Hematopoietic multipotent progenitor cell treated with erythropoietin and hydrocortisone succinate and interleukin-3 and kit ligand, for 4 days (in vitro differentiated cells): ENCODE results near the gene FAR2.
"Not testable (repeated sequence)": the region's sequence is repeated elsewhere in the genome, so short reads cannot be mapped to it uniquely, and the experiment has no call there.

Experiments used
- DNase-seq: peaks from one replicate; pipeline ENCODE4 v3.0.0-alpha.2; 2015

Gene FAR2

DNA sequence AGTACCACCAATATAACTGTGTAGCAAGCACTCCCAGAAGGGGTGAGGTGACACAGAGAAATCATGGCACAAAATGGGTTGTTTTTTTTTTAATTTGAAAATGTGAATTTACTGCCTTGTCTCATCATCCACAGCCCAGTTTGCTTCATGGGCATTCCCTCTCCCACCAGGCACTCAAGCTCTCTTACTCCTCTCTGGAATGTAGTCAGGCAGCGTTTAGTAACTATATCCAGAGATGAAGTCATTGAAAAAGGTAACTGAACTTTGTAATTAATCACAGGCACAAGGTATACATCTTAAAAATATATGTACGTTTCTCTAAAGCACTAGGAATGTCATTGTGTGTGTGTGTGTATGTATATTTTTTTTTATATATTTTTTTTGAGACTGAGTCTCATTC lies 91.4 kb downstream of the FAR2 start:
- DNase-seq = no peak

DNA sequence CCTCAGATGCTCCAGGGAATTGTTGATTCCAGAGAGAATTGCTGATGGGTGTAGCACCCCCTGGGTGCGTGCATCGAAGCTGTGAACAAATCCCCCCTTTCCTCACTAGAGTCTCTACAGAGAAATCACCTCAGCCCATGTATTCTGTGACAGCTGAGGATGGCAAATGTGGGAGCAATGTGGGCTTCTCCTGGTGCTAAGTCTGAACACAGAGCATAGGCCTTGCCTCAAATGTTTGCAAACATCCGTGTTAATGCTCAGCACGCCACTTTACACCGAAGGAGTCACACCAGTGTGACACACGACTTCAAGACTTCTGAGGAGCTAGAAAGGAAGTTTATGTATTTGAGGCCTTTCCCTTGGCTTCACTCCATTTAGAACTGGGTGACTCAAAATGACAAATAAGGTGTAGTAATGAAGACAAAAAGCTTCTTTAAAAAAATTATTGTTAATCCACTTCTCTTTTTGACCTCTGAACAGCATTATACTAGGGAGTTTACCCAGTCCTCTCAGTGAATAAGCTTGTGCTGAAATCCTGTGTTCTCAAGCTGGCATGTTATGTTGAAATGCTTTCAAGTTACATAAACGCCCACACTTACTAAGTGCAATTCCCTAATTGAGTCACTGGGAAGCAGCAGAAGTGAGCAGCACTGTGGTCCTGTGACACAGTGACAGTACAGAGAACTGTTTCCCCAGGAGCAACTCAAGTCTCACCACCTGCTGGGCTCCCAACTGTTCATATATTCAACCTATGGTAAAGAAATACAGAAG lies 92.9 kb downstream of the FAR2 start:
- DNase-seq = peak; percentile 75

DNA sequence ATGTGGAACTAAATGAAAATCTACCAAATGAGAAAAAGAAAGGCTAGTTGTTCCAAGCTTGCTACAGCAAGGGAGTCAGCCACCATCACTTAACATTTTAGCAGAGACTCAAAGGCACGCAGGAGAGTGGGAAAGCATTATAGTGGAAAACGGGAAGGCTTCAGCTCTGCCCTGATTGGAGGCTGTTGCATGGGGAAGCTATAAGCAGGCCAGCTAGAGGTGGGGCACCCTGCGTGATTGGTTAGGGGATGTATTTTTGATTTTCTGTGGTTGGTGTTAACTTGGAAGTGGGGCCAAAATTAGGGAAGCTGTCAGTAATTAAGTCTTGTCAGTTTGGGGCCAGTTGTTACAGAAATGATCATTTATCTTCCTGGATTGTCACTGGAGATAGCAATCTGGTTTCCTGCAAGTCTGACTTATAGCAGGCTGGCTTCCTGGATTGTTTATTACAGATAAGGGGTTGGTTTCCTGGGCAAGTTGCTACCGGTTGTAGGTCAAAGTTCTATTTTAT lies 93.9 kb downstream of the FAR2 start:
- DNase-seq = peak; percentile 90

DNA sequence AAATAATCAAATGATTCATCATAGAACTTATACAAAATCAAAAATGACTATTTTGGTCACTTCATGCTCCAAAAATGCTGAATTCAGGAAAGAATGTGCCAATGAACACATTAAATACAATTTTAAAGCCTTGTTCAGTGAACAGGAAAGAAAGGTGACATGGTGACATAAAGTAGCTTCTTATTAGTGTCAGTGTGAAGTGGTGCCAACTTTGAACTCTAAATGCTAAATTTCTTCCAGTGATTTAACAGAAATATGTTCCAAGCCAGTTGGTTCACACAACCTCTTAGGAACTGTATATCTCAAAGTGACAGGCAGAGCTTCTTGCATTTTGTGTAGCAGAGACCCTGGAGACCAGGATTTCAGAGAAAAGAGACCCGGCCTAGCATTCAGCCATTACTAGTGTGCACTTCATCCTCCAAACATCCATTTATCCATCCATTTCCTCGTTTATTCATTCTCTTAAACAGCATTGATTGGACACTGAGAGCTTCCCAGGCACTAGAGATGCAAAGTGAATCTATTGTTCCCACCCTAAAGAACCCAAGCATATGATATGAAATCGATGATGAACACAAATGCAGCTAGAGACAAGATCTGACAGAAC lies 95.2 kb downstream of the FAR2 start:
- DNase-seq = no peak

DNA sequence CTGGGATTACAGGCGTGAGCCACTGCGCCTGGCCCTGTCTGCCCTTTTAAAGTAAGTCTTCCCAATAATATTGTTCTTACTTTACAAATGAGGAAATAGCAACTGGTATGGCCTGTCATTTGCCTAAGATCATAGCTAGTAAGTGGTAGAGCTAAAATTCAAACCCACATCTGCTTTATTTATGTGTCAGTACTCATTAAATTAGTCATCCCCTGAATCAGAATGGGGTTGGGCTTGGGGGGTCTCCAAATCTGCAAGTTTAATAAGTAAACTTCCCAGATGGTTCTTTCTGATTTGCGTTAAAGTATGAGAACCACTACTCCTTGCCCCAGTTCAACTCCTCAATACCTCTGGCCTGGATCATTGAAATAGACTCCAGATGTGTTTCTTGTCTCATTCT lies 96.2 kb downstream of the FAR2 start:
- DNase-seq = no peak

DNA sequence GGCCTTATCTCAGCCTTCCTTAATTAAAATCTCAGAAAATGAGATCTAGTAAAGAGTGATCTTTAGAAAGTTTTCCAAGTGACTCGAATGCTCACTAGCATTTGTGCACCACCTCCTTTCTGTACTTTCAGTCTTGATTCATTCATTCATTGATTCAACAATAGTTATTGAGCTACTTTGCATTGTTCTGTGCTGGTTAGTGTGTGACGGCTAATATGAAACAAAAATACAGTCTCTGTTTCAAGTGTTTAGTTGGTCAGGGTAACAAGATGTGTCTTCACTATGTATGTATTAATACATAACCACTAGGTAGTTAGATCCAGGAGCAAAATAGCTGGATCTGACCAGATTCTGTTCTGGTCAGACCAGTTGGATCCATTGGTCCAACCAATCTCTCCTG lies 100.9 kb downstream of the FAR2 start:
- no peak for DNase-seq

DNA sequence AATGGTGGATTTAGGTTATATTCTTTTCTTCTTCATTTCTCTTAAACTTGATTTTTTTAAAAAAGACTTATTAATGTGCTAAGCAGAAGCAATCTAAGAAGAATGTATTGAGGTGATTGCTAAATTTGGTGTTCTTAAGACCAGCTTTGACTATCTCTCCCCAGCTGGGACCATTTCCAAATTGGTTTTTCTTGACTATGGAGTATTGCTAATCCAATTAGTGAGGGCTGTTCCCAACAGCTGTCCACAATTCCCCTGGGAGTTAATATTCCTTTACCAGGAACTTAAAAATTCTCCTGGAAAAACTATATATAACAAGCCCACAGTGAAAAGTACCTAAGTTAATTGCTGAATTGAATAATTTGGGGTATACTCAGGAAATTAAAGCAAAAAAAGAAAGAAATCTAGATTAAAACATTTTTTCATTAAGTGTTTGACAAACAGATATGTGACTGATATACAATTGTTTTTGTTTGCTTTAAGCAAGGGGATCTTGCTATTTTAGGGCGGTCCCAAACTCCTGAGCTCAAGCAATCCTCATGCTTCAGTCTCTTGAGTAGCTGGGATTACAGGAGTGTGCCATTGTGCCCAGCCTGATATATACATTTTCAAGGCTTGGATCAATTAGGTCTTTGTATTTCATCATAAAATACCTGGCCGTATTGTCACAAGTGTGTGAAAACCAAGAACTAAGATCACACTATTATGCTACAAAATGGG lies 105.0 kb downstream of the FAR2 start:
- no peak for DNase-seq

DNA sequence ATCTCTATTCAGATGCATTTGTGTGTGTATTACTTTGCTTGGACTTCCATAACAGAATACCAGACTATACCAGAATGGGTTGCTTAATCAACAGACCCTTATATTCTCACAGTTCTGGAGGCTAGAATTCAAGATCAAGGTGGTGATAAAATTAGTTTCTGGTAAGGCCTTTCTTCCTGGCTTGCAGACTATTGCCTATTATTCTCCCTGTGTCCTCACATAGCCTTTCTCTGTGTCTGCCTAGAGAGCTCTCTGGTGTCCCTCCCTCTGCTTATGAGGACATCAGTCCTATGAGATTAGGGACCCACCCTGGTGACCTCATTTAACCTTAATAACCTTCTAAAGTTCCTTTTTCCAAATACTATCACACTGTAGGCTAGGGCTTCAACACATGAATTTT lies 106.0 kb downstream of the FAR2 start:
- DNase-seq = peak; percentile 88

DNA sequence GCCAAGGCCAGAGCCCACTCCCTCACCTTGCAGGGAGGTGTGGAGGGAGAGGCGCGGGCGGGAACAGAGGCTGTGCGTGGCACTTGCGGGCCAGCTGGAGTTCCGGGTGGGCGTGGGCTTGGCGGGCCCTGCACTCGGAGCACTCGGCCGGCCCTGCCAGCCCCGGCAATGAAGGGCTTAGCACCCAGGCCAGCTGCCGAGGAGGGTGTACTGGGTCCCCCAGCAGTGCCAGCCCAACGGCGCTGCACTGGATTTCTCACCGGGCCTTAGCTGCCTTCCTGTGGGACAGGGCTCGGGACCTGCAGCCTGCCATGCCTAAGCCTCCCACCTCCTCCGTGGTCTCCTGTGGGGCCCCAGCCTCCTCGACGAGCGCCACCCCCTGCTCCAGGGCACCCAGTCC lies 107.5 kb downstream of the FAR2 start:
- DNase-seq = no peak

DNA sequence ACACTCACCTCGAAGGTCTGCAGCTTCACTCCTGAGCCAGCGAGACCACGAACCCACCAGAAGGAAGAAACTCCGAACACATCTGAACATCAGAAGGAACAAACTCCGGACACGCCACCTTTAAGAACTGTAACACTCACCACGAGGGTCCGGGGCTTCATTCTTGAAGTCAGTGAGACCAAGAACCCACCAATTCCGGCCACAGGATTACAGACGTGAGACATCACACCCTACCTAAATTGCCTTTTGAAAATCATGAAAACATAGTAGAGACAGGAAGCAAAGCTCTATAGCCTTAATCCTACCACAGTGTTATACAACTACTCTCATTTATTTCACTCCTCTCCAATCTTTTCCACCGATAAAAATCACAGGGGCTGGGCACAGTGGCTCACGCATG lies 108.6 kb downstream of the FAR2 start:
- not testable (repeated sequence) for DNase-seq

DNA sequence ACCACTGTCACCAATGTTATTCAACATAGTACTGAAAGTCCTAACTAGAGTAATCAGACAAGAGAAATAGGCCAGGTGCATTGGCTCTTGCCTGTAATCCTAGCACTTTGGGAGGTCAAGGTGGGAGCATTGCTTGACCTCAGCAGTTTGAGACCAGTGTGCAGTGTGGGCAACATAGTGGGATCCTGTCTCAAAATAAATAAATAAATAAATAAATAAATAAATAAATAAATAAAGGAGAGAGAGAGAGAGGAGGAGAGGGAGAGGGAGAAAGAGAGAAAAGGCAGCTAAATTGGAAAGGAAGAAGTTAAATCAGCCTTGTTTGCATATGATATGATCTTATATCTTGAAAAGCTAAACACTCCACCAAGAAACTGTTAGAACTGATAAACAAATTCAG lies 115.3 kb downstream of the FAR2 start:
- DNase-seq = no peak

DNA sequence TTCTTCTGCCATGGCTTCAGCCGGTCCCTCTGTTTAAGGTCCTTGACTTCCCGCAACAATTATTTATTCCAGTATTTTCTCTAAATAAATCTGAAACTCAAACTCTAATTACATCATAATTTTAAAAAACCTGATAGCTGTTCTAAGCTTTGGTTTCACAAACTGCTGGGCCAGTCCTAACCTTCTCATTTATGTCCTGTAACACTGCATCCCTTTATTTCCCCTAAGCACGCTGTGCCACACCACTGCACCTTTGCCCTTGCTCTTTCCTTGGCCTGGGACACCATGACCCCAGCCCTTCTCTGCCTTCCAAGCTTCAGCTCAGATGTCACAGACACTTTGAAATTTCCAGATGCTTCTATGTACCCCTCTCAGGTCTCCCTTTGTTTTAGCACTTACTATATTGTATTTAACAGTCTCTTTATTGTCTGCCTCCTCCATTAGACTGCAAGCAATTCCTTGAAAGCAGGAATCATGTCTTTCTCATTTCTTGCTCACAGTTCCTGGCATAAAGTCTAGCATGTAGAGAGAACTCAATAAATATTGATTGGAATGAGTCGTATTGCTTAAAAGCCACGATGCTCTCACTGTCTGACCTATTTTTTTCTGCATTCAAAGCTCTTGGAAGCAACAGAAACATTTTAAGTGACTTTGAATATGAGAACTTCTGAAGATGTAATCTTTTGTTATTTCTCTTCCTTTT lies 120.8 kb downstream of the FAR2 start:
- DNase-seq = no peak

DNA sequence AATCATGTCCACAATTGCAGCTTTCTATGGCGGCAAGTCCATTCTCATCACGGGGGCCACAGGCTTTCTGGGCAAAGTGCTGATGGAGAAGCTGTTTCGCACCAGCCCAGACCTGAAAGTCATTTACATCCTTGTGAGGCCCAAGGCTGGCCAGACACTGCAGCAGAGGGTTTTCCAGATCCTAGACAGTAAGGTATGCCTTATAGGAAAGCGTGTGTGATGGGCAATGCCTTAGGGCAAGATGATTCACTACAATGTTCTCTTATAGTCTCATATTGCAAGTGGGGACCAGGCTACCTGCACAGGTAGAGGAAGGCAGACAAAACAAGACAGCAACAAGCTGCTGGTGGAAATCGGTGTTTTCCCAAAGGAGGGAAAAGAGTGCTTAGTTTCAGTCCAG lies 121.4 kb downstream of the FAR2 start:
- DNase-seq = no peak

DNA sequence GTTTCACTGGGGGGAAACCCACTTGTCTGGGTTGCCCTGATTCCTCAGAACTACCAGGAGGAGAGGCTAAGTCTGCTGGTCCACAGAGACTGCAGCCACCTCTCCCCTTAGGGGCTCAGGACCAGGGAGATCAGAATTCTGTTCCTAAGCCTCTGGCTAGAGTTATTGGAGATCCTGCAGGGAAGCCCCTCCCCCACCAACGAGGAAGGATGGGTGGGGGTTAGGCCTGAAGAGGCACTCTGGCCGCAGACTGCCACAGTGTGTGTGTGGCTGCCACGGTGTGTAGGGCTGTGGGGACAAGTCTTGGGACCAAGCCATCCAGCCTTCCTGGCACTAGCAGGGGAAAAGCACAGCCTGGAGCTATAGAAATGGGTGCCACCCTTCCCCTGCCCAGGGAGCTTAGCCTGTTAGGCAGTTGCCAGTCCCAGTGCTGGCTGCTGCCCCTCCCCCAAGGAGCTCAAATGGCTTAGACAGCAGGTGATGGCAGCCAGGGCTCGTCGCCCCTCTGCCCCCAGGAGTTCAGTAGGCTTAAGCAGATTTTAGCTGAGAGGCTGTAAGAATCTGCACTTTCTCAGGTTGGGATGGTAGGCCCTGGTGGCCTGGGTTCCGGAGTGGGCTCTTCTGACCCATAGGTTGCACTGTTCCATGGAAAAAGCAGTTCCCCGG lies 124.2 kb downstream of the FAR2 start:
- DNase-seq = no peak

DNA sequence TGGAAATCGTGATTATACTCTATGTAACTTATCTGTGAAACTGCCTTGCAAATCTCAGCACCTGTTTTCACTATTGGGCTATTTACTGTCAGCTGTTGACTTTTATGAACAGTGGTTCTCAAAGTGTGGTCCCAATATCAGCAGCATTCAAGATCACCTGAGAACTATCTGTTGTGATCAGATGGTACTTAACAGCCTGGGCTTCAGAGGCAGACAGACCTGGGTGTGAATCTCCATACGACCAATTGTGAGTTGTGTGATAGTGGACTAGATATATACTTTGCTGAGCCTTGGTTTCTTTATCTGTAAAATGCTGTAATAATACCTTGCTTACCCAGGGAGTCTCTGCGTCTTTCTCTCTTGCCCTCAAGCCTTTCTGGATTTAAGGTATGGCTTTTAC lies 126.8 kb downstream of the FAR2 start:
- DNase-seq = no peak

DNA sequence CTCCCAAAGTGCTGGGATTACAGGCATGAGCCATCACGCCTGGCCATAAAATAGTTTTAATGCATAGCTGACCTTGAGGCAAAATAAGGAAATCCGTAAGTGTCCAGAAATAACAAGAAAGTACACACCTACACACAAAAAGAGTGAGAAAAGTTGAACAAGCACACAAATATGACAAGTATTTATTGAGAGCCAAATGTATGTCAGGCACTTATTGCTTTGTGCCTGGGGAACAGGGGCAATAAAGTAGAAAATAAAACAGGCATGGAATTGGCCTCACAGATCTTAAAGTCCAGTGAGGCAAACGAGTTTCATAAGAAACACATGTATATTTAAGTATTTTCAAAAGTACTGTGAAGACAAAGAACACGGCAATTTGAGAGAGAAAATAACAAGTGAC lies 128.2 kb downstream of the FAR2 start:
- DNase-seq = no peak

DNA sequence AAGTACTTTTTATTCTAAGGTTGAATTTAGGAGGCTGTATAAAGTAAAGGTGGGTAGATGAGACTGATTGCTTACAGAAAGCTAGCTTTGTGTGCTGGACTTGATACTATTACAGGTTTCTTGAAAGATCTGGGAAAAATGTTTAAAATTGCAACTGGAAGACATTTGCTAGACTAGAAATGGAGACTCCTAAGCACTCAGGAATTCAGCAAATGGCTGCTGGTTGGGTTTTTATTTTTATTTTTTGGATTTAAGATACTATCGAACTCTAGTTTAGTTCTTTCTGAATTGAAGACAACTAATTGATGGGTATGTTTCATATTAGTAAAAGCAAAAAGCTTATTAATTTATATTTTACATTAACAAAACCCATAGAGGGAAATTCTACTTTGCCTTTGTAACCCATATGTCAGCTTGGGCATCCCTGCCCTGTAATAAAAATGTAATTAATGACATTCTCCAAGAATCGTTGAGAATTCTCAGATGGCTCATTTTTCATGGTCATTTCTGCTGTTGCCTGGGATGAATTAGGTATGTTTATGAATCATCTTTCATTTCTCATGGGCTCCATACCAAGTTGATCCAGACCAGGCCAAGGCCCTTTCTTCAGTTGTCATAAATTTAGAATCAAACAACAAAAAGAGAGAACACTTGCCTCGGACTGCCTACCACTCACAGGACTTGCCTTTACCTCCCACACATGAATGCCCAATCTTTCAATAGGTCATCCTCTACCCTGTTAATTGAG lies 129.8 kb downstream of the FAR2 start:
- no peak for DNase-seq

DNA sequence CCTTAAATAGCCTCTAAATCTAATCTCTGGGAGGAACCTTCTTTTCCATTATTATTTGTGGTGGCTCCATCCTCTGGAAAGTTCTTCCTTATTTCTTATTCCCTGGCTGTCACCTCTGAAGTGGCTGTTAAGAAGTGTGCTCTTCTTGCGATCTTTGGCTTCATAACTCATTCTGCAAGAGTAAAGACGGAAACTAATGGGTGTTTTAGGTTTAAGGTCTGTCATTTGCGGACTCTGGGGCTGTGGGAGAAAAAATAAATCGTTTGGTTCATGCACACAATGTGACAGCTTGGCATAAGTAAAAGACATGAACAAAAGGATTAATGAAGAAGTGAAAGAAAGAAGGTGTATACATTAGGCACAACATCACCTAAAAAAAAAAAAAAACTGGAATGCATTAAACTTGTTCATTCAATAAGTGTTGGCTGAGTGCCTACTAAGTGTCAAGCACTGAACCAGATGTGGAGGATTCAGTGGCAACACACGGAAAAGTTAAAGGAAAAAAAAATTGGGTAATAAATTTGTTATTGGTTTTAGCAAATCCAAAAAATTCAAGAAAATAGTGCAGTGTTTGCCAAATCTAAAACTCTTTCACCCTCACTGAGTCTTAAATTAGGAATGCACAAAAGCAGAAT lies 132.4 kb downstream of the FAR2 start:
- DNase-seq = peak; percentile 20

DNA sequence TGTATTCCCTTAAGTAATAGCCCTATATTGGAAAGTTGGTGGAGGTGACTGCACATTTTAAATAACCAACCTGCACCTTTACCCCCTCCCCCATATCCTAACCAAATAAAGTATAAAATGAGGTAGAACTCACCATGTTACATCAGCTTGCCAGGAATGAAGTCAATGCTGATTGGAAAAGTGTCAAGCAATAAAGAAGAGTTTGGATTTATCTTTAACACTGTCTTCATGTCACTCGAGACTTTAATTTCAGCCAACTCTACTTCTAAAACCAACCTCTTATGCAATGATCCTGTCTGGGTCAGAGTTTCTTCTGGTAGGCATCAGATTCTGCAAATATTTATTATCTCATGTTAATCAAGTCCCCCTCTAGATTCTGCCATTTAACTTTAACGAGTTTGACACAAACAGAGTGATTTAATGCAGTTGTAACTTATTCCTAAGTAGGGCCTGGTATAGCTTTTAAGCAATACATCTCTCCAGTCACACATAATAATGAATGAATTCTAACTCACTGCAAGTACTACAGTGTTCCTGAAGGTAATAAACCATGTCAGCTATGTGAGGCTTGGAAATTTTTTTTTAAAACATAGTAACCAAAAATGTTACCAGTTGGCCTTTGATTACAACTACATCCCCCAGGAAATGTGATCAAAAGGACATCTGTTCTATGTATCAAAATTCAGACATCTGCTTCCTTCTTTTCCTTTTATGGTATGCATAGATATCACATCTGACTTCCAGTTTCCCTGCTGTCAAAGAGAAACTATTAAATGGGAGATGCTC lies 133.1 kb downstream of the FAR2 start:
- DNase-seq = peak; percentile 88

DNA sequence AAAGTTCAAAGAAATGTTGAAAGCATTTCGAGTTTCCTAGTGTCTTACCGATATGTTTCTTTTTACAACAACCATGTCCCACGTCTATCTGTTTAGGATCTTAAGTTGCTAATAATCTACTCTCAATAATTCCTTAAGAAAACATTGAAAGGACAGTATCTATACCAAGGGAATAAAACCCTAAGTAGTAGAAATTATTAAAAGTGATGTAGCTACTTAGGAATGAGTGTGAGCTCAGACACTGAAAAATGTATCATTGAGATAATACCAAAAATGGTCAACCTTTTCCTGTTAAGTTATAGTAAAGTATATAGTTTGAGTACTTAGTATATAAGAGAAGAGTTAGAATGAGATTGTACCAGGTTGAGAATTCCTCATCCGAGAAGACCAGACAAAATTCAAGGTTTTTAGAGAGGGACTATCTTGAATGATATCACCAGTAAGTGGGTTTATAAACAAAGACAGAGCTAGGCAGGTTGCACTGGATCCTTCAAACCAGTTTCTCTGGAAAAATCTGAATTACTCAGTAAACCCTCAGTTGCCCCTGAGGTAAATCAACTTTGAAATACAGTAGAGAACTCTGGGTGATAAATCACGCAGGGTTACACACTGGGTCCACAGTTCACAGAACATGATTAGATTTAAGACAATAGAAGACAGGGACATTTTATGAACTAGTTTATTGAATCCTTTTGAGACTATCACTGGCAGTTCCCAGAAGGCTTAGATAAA lies 135.1 kb downstream of the FAR2 start:
- DNase-seq = no peak
